Pancreas (tissue), 10 donors: ENCODE data around the gene MPP2. TPM values are rescaled to one million over a fixed set of nuclear protein-coding genes. Genes with fewer than 3 reads are reported as not detected.

Experiments used
- ATAC-seq, 4 donors: fragments of 200-7000 bp; cut with Tn5 transposase; one replicate each; pipeline versions ENCODE4 v1.8.0 to v1.9.1; 2020; ENCODE audit warnings: mild to moderate bottlenecking in 4 of 4, moderate library complexity in 4 of 4
- DNase-seq, 6 donors: peaks; one replicate each; pipeline ENCODE4 v3.0.0-alpha.2; 2020
- FAIRE-seq: peaks from 2 replicates; lab custom pipeline; 2012; peaks lifted over from hg19 to GRCh38; lab: Jason Lieb, UNC
- H3K27ac ChIP-seq, 4 donors: fragments of 200-600 bp; sonication (generic); 1 replicate in 3 of 4; 2 replicates in 1 of 4; pipeline versions ENCODE4 v1.5.0 to v1.8.0; 2020
- H3K27me3 ChIP-seq, 4 donors: fragments of 200-600 bp; one replicate each; pipeline ENCODE4 v1.8.0; 2021
- H3K36me3 ChIP-seq, 3 donors: fragments of 200-600 bp; sonication (generic) in 1 of 3; one replicate each; pipeline versions ENCODE4 v1.5.0 to v1.8.0; 2020 to 2021
- H3K4me1 ChIP-seq, 3 donors: fragments of 200-600 bp; one replicate each; pipeline ENCODE4 v1.8.0; 2021
- H3K4me3 ChIP-seq, 4 donors: fragments of 200-600 bp; sonication (generic) in 2 of 4; one replicate each; pipeline versions ENCODE4 v1.5.0 to v1.8.0; 2020 to 2021
- H3K9me3 ChIP-seq, 4 donors: fragments of 200-600 bp; one replicate each; pipeline ENCODE4 v1.8.0; 2021
- WGBS, 2 donors: extraction: QIAGEN DNeasy Blood & Tissue Kit; methylation state at CpG; one replicate each; pipeline ENCODE4 v1.1.7; 2013; 5-methylcytosine and 5-hydroxymethylcytosine counted together
- intact Hi-C, 3 donors: fragments of 100-400 bp; cut with DNase I; formaldehyde crosslinking; loops; one replicate each; pipeline versions ENCODE4 v1.11.1 to v1.14.2; 2022
- polyA plus RNA-seq, 2 donors: library from polyadenylated mRNA; stranded (reverse); fragments of 200-250 nt; gene quantifications; one replicate each; pipeline ENCODE4 v1.2.3, GENCODE V29; 2013
- total RNA-seq, 6 donors: library from RNA; stranded (reverse); fragmentation: NEBNext Ultra II Directional in 4 of 6; extraction: Animal tissue kit (Norgen Biotek cat#: 25700) in 4 of 6; gene quantifications; one replicate each; pipeline versions ENCODE4 v1.2.1 to v1.2.4, GENCODE V29; 2021 to 2023
- TF ChIP-seq, protein P1 (sequence below), 4 donors: fragments of 200-600 bp; sonication (generic) in 3 of 4; IDR thresholded peaks; one replicate each; pipeline versions ENCODE4 v1.5.0 to v1.8.0; 2021; ENCODE audit warnings: antibody characterized with exemption in 4 of 4
- donor health status: healthy with polysubstance abuse.
- donor health status: DM: no; HTN: no; CAD: no; lungs with moderate emphysema.
- donor health status: DM: no; HTN: no; CAD: no.
- donor health status: control.
- donor health status: control.
- donor health status: Bipolar disorder and iron deficiency.
- donor health status: DM: yes; HTN: yes; CAD: no.
- donor health status: DM: no; HTN: no; CAD: no.
- donor health status: DM: no; HTN: no; CAD: no.
- donor health status: DM: yes; HTN: yes; CAD: no.

Gene MPP2
- total and polyA plus RNA-seq, 8 donors: 1.0 to 6.6 (median 2.2) TPM

DNA sequence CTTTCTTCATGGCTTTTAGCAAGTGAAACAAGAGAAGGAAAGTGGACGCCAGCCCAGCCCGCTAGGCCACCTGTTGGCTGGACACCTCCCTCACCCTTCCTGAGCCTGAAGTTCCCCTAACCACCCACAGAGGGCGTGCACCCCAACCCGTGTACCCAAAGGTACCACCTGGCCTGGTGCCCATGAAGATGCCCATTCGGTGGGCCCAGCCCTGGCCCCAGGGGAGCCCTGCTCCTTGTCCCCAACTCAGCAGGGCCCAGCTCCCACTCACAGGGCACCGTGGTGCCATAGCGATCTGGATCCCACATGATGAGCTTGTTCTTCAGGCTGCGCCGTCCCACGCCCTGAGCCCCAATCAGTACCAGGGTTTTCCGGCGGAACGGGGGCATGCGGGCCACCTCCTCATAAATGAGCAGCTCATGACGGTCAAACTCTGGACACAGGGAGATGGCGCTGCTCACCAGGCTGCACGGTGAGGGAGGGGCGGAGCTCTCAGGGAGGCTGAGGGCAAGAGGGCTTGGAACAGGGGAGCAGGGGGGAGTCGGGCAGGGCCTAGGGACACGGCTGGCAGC is 26.8 kb downstream of the MPP2 start:
- ATAC-seq: peak; percentile 57 to 80 (median 72)
- H3K9me3 ChIP-seq: no peaks in the 10 kb centered on the region
- 60 to 66% methylated on average over 20 of the region's 20 CpGs for whole genome bisulfite sequencing, 2 donors
- H3K4me1 ChIP-seq: no peaks in the 10 kb centered on the region
- TF ChIP-seq, protein P1, sequence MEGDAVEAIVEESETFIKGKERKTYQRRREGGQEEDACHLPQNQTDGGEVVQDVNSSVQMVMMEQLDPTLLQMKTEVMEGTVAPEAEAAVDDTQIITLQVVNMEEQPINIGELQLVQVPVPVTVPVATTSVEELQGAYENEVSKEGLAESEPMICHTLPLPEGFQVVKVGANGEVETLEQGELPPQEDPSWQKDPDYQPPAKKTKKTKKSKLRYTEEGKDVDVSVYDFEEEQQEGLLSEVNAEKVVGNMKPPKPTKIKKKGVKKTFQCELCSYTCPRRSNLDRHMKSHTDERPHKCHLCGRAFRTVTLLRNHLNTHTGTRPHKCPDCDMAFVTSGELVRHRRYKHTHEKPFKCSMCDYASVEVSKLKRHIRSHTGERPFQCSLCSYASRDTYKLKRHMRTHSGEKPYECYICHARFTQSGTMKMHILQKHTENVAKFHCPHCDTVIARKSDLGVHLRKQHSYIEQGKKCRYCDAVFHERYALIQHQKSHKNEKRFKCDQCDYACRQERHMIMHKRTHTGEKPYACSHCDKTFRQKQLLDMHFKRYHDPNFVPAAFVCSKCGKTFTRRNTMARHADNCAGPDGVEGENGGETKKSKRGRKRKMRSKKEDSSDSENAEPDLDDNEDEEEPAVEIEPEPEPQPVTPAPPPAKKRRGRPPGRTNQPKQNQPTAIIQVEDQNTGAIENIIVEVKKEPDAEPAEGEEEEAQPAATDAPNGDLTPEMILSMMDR (IDR thresholded peaks at IDR 0.05): peak; percentile 61 to 78 (median 66)
- no peak overlapping the region for H3K4me3 ChIP-seq
- intact Hi-C loops: no loop called here
- no peak for FAIRE-seq
- H3K27ac ChIP-seq: no peak overlapping the region
- peak; percentile 40 to 87 (median 73) for DNase-seq
- H3K27me3 ChIP-seq: no peaks in the 10 kb centered on the region
- H3K36me3 ChIP-seq: no peaks in the 10 kb centered on the region

DNA sequence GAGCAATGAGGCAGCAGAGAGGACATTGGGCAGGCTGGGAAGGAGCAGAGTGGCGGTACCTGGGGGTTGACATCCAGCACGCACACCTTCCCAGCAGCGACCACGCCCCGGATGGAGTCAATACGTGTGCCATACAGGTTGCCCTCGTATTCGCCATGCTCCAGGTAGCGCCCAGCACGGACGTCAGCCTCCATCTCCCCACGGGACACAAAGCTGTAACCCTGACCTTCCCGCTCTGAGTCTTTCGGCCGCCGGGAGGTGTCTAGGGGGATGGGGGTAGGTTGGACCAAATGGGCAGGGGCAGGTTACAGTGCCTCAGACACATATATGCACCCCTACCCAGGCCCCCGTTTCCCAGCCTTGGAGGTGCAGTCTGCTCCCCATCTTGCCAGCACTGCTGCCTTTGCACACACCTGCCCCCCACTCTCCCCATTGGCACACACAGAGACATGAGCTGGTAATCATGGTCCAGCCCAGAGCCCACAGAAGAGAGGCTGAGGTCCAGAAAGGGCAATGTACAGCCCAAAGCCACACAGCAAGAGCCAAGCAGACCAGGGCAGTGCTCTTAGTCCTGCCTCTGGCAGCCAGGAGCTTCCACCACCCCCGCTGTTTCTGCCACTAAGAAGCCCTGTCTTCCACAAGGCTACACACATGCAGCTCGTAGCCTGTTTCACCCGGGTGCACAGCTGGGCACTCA is 27.5 kb downstream of the MPP2 start:
- 78 to 86% methylated on average over 19 to 20 of the region's 20 CpGs for WGBS, 2 donors
- H3K27me3 ChIP-seq: no peaks in the 10 kb centered on the region
- TF ChIP-seq, protein P1 (IDR thresholded peaks at IDR 0.05): no peak
- ATAC-seq (peak in 1 of 4 donors; percentile 6), FAIRE-seq (no peak), DNase-seq (peak in 1 of 6 donors; percentile 57)
- H3K4me3 ChIP-seq: no peak overlapping the region
- no peaks in the 10 kb centered on the region for H3K4me1 ChIP-seq
- no peaks in the 10 kb centered on the region for H3K36me3 ChIP-seq
- intact Hi-C loops: loop anchor here in 1 of 3 donors (10.0 kb wide), 1 partner anchor 115 kb away; no protein-coding TSS in a partner anchor
- no peak overlapping the region for H3K27ac ChIP-seq
- no peaks in the 10 kb centered on the region for H3K9me3 ChIP-seq

DNA sequence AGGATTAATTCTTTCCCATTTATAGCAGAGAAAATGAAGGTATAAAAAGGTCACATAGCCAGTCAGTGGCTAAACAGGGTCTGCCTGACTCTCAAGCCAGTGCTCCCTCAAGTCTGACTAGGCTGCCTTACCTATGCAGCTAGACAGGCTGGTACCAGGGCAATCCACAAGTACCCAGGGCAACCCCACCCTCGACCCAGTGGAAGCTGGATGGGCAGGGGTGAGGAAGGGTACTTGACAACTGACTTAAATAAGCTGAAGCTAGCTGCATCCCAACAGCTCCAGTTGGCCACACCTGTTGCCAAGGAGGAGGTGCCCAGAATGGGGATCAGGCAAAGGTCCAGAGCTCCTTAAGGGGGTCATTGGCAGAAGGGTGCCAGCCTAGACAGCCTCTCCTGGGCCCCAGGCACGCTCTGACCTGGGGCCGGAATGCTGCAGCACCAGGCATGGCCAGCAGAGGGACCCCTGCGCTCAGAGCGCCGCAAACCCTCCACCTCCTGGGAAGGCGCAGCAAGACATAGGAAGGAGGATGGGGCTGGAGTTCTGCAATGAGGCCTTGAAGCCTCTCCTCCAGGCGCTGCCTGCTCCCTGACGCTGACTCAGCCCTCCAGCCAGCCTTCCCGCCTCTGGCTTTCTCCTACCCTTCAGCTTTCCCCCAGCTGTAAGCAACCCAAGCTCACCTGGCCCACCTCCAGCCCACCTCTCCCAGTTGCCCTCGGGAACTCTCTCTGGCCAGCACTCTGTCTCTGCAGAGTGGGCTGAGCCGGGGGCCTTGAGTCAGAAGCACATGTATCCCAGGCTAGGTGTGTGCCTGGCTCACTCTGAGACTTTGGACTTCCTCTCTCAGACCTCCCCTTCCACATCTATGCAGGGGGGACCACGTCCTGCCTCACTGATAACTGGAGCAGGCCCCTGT is 28.8 kb downstream of the MPP2 start:
- H3K27me3 ChIP-seq: no peaks in the 10 kb centered on the region
- no peaks in the 10 kb centered on the region for H3K9me3 ChIP-seq
- TF ChIP-seq, protein P1 (IDR thresholded peaks at IDR 0.05): peak; percentile 94 to 96 (median 95)
- no peak overlapping the region for H3K4me3 ChIP-seq
- H3K4me1 ChIP-seq: no peaks in the 10 kb centered on the region
- FAIRE-seq (no peak), ATAC-seq (peak; percentile 87 to 96 (median 92)), DNase-seq (peak; percentile 50 to 90 (median 77))
- H3K27ac ChIP-seq: no peak overlapping the region
- no peaks in the 10 kb centered on the region for H3K36me3 ChIP-seq
- 13 to 18% methylated on average over 13 of the region's 13 CpGs for WGBS, 2 donors
- intact Hi-C loops: loop anchor here in 1 of 3 donors (10.0 kb wide), 1 partner anchor 116 kb away; no protein-coding TSS in a partner anchor

DNA sequence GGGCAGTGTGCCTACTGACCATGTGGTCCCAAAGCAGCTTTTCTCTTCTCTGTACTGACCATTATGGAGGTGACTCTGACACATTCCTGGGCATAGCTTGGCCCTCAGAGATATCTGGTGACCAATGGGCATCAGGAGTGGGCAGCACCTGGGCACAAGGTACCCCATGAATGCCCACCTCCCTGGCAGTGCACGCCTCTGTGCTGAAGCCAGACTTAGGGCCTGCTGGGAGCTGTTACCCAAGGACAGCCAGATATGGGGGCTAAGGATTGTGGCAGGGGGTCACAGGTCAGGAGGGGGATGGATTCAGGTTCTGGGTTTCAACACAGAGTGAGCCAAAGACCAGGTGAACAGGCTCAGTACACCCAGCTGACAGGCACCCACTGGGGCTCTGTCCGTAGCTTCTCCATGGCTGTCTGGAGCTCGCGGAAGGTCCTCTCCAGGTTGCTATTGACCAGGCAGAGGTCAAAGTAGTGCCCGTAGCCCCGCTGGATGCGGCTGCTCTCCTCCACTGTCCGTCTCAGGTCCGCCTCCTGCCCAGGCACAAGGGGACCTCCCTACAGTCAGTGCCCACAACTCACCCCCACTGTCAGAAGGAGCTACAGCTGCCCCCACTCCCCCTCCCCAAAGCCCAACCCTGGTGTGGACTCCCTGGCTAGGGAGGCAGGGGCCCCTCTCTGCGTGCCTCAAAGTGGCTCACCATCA is 29.7 kb downstream of the MPP2 start:
- H3K27me3 ChIP-seq: no peaks in the 10 kb centered on the region
- DNase-seq (peak in 1 of 6 donors; percentile 58), FAIRE-seq (no peak), ATAC-seq (no peak)
- H3K9me3 ChIP-seq: no peaks in the 10 kb centered on the region
- no peaks in the 10 kb centered on the region for H3K36me3 ChIP-seq
- intact Hi-C loops: loop anchor here in 1 of 3 donors (10.0 kb wide), 1 partner anchor 117 kb away; no protein-coding TSS in a partner anchor
- no peak overlapping the region for H3K4me3 ChIP-seq
- no peak overlapping the region for H3K27ac ChIP-seq
- WGBS, 2 donors: 93 to 98% methylated on average over 10 of the region's 10 CpGs
- TF ChIP-seq, protein P1 (IDR thresholded peaks at IDR 0.05): no peak
- H3K4me1 ChIP-seq: no peaks in the 10 kb centered on the region
